Endothelial cell of umbilical vein (primary cell): ENCODE data around the gene ATP2B2. TPM values are rescaled to one million over a fixed set of nuclear protein-coding genes. Genes with fewer than 3 reads are reported as not detected.

Experiments used
- BruUV-seq: library from RNA; stranded (reverse); fragments of 400-500 nt; replicated peaks from 2 replicates; lab custom pipeline; 2021; lab: Mats Ljungman, UMichigan
- CTCF ChIA-PET: fragments of 300-600, 350-600 bp; sonication (Branson Sonifier 250); formaldehyde crosslinking; loops from one replicate; lab custom pipeline; 2021; ENCODE audit warnings: antibody characterized with exemption, inconsistent platforms; lab: Charles Lee
- POLR2A ChIA-PET: fragments of 300-600, 350-600 bp; sonication (Branson Sonifier 250); formaldehyde crosslinking; loops from one replicate; lab custom pipeline; 2021; ENCODE audit warnings: antibody characterized with exemption, inconsistent platforms; lab: Charles Lee
- DNase-seq: peaks from one replicate; pipeline ENCODE4 v3.0.0-alpha.2; 2011; ENCODE audit warnings: low read depth, low spot score
- FAIRE-seq: peaks from 2 replicates; lab custom pipeline; 2011; peaks lifted over from hg19 to GRCh38; lab: Jason Lieb, UNC
- H2AFZ ChIP-seq: 2 replicates; pipeline ENCODE4 v1.6.0; 2012; ENCODE audit warnings: low read depth, low read length, control low read depth, inconsistent platforms
- H3K27ac ChIP-seq: 2 replicates; pipeline ENCODE4 v1.5.1; 2011; ENCODE audit warnings: low read depth, mild to moderate bottlenecking, control low read depth, low read length, moderate library complexity; ENCODE audit not compliant: insufficient read depth
- H3K27me3 ChIP-seq, 2 experiments: 2 replicates each; pipeline versions ENCODE4 v1.6.0 to v1.6.1; 2011; ENCODE audit warnings: low read length in 2 of 2, mixed read lengths in 1 of 2; ENCODE audit not compliant: control insufficient read depth in 2 of 2, insufficient read depth in 2 of 2
- H3K36me3 ChIP-seq, 2 experiments: 2 replicates in 1 of 2; 3 replicates in 1 of 2; pipeline ENCODE4 v1.5.1; 2011; ENCODE audit warnings: low read length in 2 of 2, mild to moderate bottlenecking in 1 of 2, moderate library complexity in 1 of 2; ENCODE audit not compliant: control insufficient read depth in 2 of 2, insufficient read depth in 2 of 2; ENCODE audit errors: extremely low read depth in 1 of 2
- H3K4me1 ChIP-seq: 3 replicates; pipeline ENCODE4 v1.5.1; 2011; ENCODE audit warnings: mild to moderate bottlenecking, low read length; ENCODE audit not compliant: control insufficient read depth, insufficient read depth; ENCODE audit errors: extremely low read depth
- H3K4me2 ChIP-seq: 2 replicates; pipeline ENCODE4 v1.6.1; 2011; ENCODE audit warnings: low read length, control low read depth, mixed read lengths; ENCODE audit not compliant: insufficient read depth
- H3K4me3 ChIP-seq, 3 experiments: fragments of 200-600 bp in 1 of 3; sonication (generic), shearing (Covaris generic) in 1 of 3; replicated peaks in 1 of 3; 2 replicates each; pipeline ENCODE4 v1.5.1; 2011 to 2016; ENCODE audit warnings: control low read depth in 3 of 3, low read length in 3 of 3, mild to moderate bottlenecking in 2 of 3, inconsistent platforms in 1 of 3, low read depth in 1 of 3, moderate library complexity in 1 of 3; ENCODE audit not compliant: insufficient read depth in 1 of 3
- H3K79me2 ChIP-seq: 2 replicates; pipeline ENCODE4 v1.6.0; 2012; ENCODE audit warnings: low read length, inconsistent platforms; ENCODE audit not compliant: control insufficient read depth, insufficient read depth
- H3K9ac ChIP-seq: replicated peaks from 2 replicates; pipeline ENCODE3; 2011; ENCODE audit warnings: low read length, control low read depth; ENCODE audit not compliant: insufficient read depth; ENCODE audit errors: extremely low read depth
- H3K9me1 ChIP-seq: replicated peaks from 3 replicates; pipeline ENCODE4 v1.6.0; 2011; ENCODE audit warnings: mild to moderate bottlenecking, low read length; ENCODE audit not compliant: control insufficient read depth, insufficient read depth; ENCODE audit errors: extremely low read depth
- H3K9me3 ChIP-seq: replicated peaks from 2 replicates; pipeline ENCODE4 v1.5.1; 2012; ENCODE audit warnings: low read length, inconsistent platforms; ENCODE audit not compliant: control insufficient read depth, insufficient read depth
- H4K20me1 ChIP-seq: replicated peaks from 2 replicates; pipeline ENCODE3; 2011; ENCODE audit warnings: mild to moderate bottlenecking, low read length; ENCODE audit not compliant: control insufficient read depth, insufficient read depth; ENCODE audit errors: extremely low read depth
- FOS ChIP-seq: IDR thresholded peaks from 2 replicates; pipeline ENCODE4 v1.6.1; 2011; ENCODE audit warnings: mild to moderate bottlenecking, low read length, moderate library complexity, borderline replicate concordance; ENCODE audit not compliant: insufficient read depth
- JUN ChIP-seq: IDR thresholded peaks from 2 replicates; pipeline ENCODE4 v1.6.1; 2011; ENCODE audit warnings: borderline replicate concordance, low read depth; ENCODE audit not compliant: insufficient read length, insufficient read depth
- MAX ChIP-seq: IDR thresholded peaks from 2 replicates; pipeline ENCODE4 v1.6.1; 2011; ENCODE audit not compliant: insufficient read depth, insufficient read length
- MYC ChIP-seq: IDR thresholded peaks from one replicate; pipeline ENCODE4 v1.6.1; 2011; ENCODE audit warnings: mild to moderate bottlenecking, low read depth, low read length
- POLR2AphosphoS5 ChIP-seq: IDR thresholded peaks from 2 replicates; pipeline ENCODE4 v1.6.1; 2012; ENCODE audit warnings: low read depth, mild to moderate bottlenecking, control low read depth, low read length, moderate library complexity; ENCODE audit not compliant: insufficient read depth
- dilution Hi-C: fragments of 300-500 bp; cut with MboI; formaldehyde crosslinking; loops from one replicate; pipeline ENCODE4 v1.15.0; 2019; ENCODE audit warnings: low sequenced_read_pairs; ENCODE audit not compliant: extremely low pct_ligation_motif_present
- intact Hi-C: fragments of 100-400 bp; cut with micrococcal nuclease; formaldehyde crosslinking; loops from one replicate; pipeline ENCODE4 v1.10.0; 2022
- polyA plus RNA-seq, 4 experiments: library from polyadenylated mRNA; depleted of rRNA in 3 of 4; stranded (reverse) in 3 of 4; unstranded in 1 of 4; fragments of >200 nt; gene quantifications; 2 replicates each; pipeline versions ENCODE4 v1.2.1 to v1.2.3, GENCODE V29; 2011 to 2012; ENCODE audit warnings: missing spikeins in 1 of 4
- total RNA-seq: library from RNA; stranded (reverse); gene quantifications from 2 replicates; pipeline ENCODE4 v1.2.3, GENCODE V29; 2021
- TF ChIP-seq, protein P1 (sequence below), 2 donors: IDR thresholded peaks; 1 replicate in 1 of 2; 2 replicates in 1 of 2; pipeline ENCODE4 v1.5.1; 2011; ENCODE audit warnings: low read length in 2 of 2, mild to moderate bottlenecking in 2 of 2, moderate library complexity in 2 of 2, control low read depth in 1 of 2, inconsistent platforms in 1 of 2, low read depth in 1 of 2; ENCODE audit not compliant: insufficient read depth in 1 of 2; ENCODE audit errors: extremely low read depth in 1 of 2

ATP2B2 gene
- total and polyA plus RNA-seq, 2 donors (not counting 3 experiments of a cell fraction or from before 2014, with no cell fraction given): not detected

DNA sequence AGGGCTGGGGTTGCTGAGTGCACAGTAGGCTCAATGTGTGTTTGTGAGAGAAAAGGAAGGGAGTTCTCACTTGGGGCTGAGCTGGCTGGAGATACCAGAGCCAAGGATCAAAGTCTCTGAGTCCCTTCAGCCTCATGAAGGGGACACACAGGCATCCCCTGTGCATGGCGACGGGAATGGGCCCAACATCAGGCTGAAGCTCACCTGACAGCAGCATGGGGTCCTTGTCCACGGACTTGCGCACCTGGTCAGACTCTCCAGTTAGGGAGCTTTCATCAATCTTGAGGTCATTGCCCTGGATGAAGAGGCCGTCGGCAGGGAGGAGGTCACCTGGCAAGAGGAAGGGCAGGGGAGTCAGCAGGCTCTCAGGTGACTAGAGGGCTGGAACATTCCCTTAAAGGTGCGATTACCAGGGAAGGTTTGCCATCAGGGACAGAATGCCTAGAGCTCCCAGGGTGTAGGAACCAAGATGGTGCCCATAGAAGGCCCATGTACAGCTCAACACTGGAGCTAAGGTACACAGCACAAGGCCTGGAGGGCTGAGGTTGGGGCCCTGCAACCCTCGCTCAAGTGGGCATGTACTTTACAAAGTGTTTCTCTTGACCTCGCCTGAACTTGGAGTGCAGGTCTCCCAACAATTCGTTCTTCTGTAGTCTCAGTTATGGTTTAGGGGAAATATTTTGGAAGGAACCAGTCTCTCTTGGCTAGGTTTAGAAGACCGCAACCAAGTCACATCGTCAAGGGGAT, 104.5 kb downstream of the ATP2B2 start:
- CTCF ChIA-PET: no interaction called here
- FAIRE-seq (no peak), DNase-seq (no peak)
- Histone ChIP-seq H2AFZ (no peak overlapping the region), H3K27me3 (no peaks in the 10 kb centered on the region), H3K27ac (no peak overlapping the region), H3K9ac (no peak overlapping the region), H3K4me2 (no peak overlapping the region), H3K9me3 (no peaks in the 10 kb centered on the region), H3K4me3 (no peak overlapping the region), H3K79me2 (no peaks in the 10 kb centered on the region), H3K9me1 (no peaks in the 10 kb centered on the region), H3K4me1 (no peaks in the 10 kb centered on the region), H3K36me3 (no peaks in the 10 kb centered on the region), H4K20me1 (no peaks in the 10 kb centered on the region)
- BruUV-seq: no TSS peak
- TF ChIP-seq FOS (no peak), MAX (no peak), JUN (no peak), POLR2AphosphoS5 (no peak), MYC (no peak)
- TF ChIP-seq, protein P1, sequence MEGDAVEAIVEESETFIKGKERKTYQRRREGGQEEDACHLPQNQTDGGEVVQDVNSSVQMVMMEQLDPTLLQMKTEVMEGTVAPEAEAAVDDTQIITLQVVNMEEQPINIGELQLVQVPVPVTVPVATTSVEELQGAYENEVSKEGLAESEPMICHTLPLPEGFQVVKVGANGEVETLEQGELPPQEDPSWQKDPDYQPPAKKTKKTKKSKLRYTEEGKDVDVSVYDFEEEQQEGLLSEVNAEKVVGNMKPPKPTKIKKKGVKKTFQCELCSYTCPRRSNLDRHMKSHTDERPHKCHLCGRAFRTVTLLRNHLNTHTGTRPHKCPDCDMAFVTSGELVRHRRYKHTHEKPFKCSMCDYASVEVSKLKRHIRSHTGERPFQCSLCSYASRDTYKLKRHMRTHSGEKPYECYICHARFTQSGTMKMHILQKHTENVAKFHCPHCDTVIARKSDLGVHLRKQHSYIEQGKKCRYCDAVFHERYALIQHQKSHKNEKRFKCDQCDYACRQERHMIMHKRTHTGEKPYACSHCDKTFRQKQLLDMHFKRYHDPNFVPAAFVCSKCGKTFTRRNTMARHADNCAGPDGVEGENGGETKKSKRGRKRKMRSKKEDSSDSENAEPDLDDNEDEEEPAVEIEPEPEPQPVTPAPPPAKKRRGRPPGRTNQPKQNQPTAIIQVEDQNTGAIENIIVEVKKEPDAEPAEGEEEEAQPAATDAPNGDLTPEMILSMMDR (IDR thresholded peaks at IDR 0.05; ENCODE audit: extremely low read depth in 1 of 2, insufficient read depth in 1 of 2, low read depth in 1 of 2, low read length in 2 of 2): no peak
- dilution Hi-C loops (no loop called here), intact Hi-C loops (no loop called here)
- POLR2A ChIA-PET: no interaction called here
